Neural cell (in vitro differentiated cells): ENCODE results near the gene MAGEA6. TPM values are rescaled to one million over a fixed set of nuclear protein-coding genes. Genes with fewer than 3 reads are reported as not detected.
"Not testable (repeated sequence)": the region's sequence is repeated elsewhere in the genome, so short reads cannot be mapped to it uniquely, and the experiment has no call there.

ENCODE experiments used
- H2AFZ ChIP-seq: fragments of 200-600, 300-800 bp; sonication (generic), shearing (Covaris generic); 2 replicates; pipeline ENCODE4 v1.6.0; 2014; ENCODE audit warnings: low read depth, mild to moderate bottlenecking, antibody characterized with exemption, low read length, moderate library complexity
- H3F3A ChIP-seq: fragments of 200-600 bp; shearing (Covaris generic); 2 replicates; pipeline ENCODE4 v1.6.1; 2016; ENCODE audit warnings: mild to moderate bottlenecking, moderate library complexity, mixed read lengths, antibody characterized with exemption, low read length; ENCODE audit not compliant: insufficient read depth, poor library complexity, severe bottlenecking
- H3K27ac ChIP-seq: fragments of 200-600, 300-800 bp; sonication (generic), shearing (Covaris generic); 2 replicates; pipeline ENCODE4 v1.5.1; 2014; ENCODE audit warnings: mild to moderate bottlenecking, low read length, moderate library complexity
- H3K27me3 ChIP-seq: fragments of 300-800, 200-600 bp; sonication (generic), shearing (Covaris generic); 2 replicates; pipeline ENCODE4 v1.6.0; 2014; ENCODE audit warnings: mild to moderate bottlenecking, low read depth, low read length, moderate library complexity; ENCODE audit not compliant: insufficient read depth
- H3K36me3 ChIP-seq: fragments of 300-800, 200-600 bp; sonication (generic), shearing (Covaris generic); 2 replicates; pipeline ENCODE4 v1.5.1; 2014; ENCODE audit warnings: mild to moderate bottlenecking, antibody characterized with exemption, low read length, moderate library complexity; ENCODE audit not compliant: insufficient read depth
- H3K4me2 ChIP-seq: fragments of 300-800, 200-600 bp; sonication (generic), shearing (Covaris generic); 2 replicates; pipeline ENCODE4 v1.6.0; 2014; ENCODE audit warnings: mild to moderate bottlenecking, low read length
- H3K4me3 ChIP-seq: fragments of 300-800, 200-600 bp; sonication (generic), shearing (Covaris generic); 2 replicates; pipeline ENCODE4 v1.5.1; 2014; ENCODE audit warnings: mild to moderate bottlenecking, low read length, moderate library complexity
- H3K79me2 ChIP-seq: fragments of 200-600 bp; shearing (Covaris generic); replicated peaks from 2 replicates; pipeline ENCODE4 v1.6.0; 2014; ENCODE audit warnings: mild to moderate bottlenecking, low read length, moderate library complexity; ENCODE audit not compliant: insufficient read depth
- H3K9ac ChIP-seq: fragments of 300-800, 200-600 bp; sonication (generic), shearing (Covaris generic); 2 replicates; pipeline ENCODE4 v1.6.1; 2016; ENCODE audit warnings: mild to moderate bottlenecking, low read length, mixed read lengths
- H3K9me2 ChIP-seq: fragments of 200-600 bp; shearing (Covaris generic); 2 replicates; pipeline ENCODE4 v1.6.1; 2016; ENCODE audit warnings: mild to moderate bottlenecking, low read length, mixed read lengths; ENCODE audit not compliant: insufficient read depth
- H3K9me3 ChIP-seq: fragments of 200-600, 300-800 bp; sonication (generic), shearing (Covaris generic); 2 replicates; pipeline ENCODE4 v1.6.1; 2016; ENCODE audit warnings: mild to moderate bottlenecking, mixed run types, low read length, moderate library complexity, mixed read lengths
- H4K20me1 ChIP-seq: fragments of 200-600 bp; shearing (Covaris generic); 2 replicates; pipeline ENCODE4 v1.6.1; 2016; ENCODE audit warnings: mild to moderate bottlenecking, mixed run types; ENCODE audit not compliant: insufficient read depth
- EP300 ChIP-seq: fragments of 450-650 bp; conservative IDR thresholded peaks from 2 replicates; pipeline ENCODE4 v1.6.1; 2014; ENCODE audit warnings: antibody characterized with exemption, mild to moderate bottlenecking, moderate library complexity; ENCODE audit not compliant: poor library complexity, severe bottlenecking
- EZH2 ChIP-seq: fragments of 200-600, 300-800 bp; shearing (Covaris generic), sonication (generic); IDR thresholded peaks from 2 replicates; pipeline ENCODE4 v1.6.1; 2014; ENCODE audit warnings: antibody characterized with exemption, low read length, borderline replicate concordance, mild to moderate bottlenecking; ENCODE audit not compliant: insufficient read depth, poor library complexity, severe bottlenecking
- MXI1 ChIP-seq: fragments of 450-650 bp; conservative IDR thresholded peaks from 2 replicates; pipeline ENCODE4 v1.6.1; 2014; ENCODE audit warnings: antibody characterized with exemption, mild to moderate bottlenecking; ENCODE audit not compliant: poor library complexity, severe bottlenecking
- POLR2AphosphoS5 ChIP-seq: IDR thresholded peaks from 2 replicates; pipeline ENCODE4 v1.6.1; 2012
- RAD21 ChIP-seq: fragments of 450-650 bp; conservative IDR thresholded peaks from 2 replicates; pipeline ENCODE4 v1.6.1; 2014; ENCODE audit warnings: antibody characterized with exemption, mild to moderate bottlenecking, moderate library complexity
- SMC3 ChIP-seq: fragments of 450-650 bp; conservative IDR thresholded peaks from 2 replicates; pipeline ENCODE4 v1.6.1; 2014; ENCODE audit warnings: antibody characterized with exemption, mild to moderate bottlenecking, moderate library complexity; ENCODE audit not compliant: poor library complexity
- TAF1 ChIP-seq: IDR thresholded peaks from 2 replicates; pipeline ENCODE4 v1.6.1; 2012; ENCODE audit warnings: low read depth
- polyA plus RNA-seq: library from polyadenylated mRNA; depleted of rRNA; stranded (reverse); fragments of >200 nt; gene quantifications from 2 replicates; pipeline ENCODE4 v1.2.3, GENCODE V29; 2014
- TF ChIP-seq, protein P1 (sequence below): IDR thresholded peaks from 2 replicates; pipeline ENCODE4 v1.6.1; 2012; ENCODE audit warnings: borderline replicate concordance
- TF ChIP-seq, protein P2 (sequence below): fragments of 450-650 bp; IDR thresholded peaks from 2 replicates; pipeline ENCODE4 v1.5.1; 2014; ENCODE audit warnings: antibody characterized with exemption, mild to moderate bottlenecking, moderate library complexity; ENCODE audit not compliant: poor library complexity, severe bottlenecking

The MAGEA6 gene
- polyA plus RNA-seq, 1 donor from 2014 or later = not detected

DNA sequence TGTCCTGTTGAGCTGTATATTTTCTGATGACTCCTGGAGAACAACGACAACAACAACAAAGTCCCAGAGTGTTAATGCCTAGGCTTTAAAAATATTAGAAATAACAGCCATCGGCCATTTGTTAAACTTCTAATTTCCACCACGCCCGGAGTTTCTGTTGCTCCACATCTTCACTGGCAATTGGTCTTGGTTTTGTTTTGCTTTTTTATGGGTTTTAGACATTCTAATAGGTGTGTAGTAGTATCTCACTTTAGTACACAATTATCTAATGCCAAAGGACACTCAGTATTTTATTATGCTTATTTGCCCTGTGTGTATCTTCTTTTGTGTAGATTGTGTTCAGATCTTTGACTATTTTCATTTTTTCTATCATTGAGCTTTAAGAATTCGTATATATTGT is 30.9 kb downstream of the MAGEA6 start:
- Histone ChIP-seq H3F3A (no peaks in the 10 kb centered on the region), H2AFZ (no peak overlapping the region), H3K4me3 (no peak overlapping the region), H3K36me3 (no peaks in the 10 kb centered on the region), H3K4me2 (no peak overlapping the region), H4K20me1 (no peaks in the 10 kb centered on the region), H3K9me2 (no peaks in the 10 kb centered on the region), H3K9me3 (no peaks in the 10 kb centered on the region), H3K79me2 (no peaks in the 10 kb centered on the region), H3K27ac (no peak overlapping the region), H3K27me3 (no peaks in the 10 kb centered on the region), H3K9ac (no peak overlapping the region)
- TF ChIP-seq SMC3 = no peak
- TF ChIP-seq, protein P1, sequence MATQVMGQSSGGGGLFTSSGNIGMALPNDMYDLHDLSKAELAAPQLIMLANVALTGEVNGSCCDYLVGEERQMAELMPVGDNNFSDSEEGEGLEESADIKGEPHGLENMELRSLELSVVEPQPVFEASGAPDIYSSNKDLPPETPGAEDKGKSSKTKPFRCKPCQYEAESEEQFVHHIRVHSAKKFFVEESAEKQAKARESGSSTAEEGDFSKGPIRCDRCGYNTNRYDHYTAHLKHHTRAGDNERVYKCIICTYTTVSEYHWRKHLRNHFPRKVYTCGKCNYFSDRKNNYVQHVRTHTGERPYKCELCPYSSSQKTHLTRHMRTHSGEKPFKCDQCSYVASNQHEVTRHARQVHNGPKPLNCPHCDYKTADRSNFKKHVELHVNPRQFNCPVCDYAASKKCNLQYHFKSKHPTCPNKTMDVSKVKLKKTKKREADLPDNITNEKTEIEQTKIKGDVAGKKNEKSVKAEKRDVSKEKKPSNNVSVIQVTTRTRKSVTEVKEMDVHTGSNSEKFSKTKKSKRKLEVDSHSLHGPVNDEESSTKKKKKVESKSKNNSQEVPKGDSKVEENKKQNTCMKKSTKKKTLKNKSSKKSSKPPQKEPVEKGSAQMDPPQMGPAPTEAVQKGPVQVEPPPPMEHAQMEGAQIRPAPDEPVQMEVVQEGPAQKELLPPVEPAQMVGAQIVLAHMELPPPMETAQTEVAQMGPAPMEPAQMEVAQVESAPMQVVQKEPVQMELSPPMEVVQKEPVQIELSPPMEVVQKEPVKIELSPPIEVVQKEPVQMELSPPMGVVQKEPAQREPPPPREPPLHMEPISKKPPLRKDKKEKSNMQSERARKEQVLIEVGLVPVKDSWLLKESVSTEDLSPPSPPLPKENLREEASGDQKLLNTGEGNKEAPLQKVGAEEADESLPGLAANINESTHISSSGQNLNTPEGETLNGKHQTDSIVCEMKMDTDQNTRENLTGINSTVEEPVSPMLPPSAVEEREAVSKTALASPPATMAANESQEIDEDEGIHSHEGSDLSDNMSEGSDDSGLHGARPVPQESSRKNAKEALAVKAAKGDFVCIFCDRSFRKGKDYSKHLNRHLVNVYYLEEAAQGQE = no peak
- TF ChIP-seq EZH2 = no peak
- no peak for TF ChIP-seq POLR2AphosphoS5
- no peak for TF ChIP-seq TAF1
- TF ChIP-seq, protein P2, sequence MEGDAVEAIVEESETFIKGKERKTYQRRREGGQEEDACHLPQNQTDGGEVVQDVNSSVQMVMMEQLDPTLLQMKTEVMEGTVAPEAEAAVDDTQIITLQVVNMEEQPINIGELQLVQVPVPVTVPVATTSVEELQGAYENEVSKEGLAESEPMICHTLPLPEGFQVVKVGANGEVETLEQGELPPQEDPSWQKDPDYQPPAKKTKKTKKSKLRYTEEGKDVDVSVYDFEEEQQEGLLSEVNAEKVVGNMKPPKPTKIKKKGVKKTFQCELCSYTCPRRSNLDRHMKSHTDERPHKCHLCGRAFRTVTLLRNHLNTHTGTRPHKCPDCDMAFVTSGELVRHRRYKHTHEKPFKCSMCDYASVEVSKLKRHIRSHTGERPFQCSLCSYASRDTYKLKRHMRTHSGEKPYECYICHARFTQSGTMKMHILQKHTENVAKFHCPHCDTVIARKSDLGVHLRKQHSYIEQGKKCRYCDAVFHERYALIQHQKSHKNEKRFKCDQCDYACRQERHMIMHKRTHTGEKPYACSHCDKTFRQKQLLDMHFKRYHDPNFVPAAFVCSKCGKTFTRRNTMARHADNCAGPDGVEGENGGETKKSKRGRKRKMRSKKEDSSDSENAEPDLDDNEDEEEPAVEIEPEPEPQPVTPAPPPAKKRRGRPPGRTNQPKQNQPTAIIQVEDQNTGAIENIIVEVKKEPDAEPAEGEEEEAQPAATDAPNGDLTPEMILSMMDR = no peak
- no peak for TF ChIP-seq MXI1
- no peak for TF ChIP-seq EP300
- TF ChIP-seq RAD21 = no peak

DNA sequence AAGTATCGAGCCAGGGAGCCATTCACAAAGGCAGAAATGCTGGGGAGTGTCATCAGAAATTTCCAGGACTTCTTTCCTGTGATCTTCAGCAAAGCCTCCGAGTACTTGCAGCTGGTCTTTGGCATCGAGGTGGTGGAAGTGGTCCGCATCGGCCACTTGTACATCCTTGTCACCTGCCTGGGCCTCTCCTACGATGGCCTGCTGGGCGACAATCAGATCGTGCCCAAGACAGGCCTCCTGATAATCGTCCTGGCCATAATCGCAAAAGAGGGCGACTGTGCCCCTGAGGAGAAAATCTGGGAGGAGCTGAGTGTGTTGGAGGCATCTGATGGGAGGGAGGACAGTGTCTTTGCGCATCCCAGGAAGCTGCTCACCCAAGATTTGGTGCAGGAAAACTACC is 33.0 kb downstream of the MAGEA6 start:
- H2AFZ ChIP-seq, H3K9ac ChIP-seq, H3K27ac ChIP-seq, H3K4me3 ChIP-seq, H3K27me3 ChIP-seq, H3K36me3 ChIP-seq, H4K20me1 ChIP-seq, H3K9me2 ChIP-seq, H3F3A ChIP-seq, H3K79me2 ChIP-seq, H3K4me2 ChIP-seq, H3K9me3 ChIP-seq: not testable (repeated sequence)

DNA sequence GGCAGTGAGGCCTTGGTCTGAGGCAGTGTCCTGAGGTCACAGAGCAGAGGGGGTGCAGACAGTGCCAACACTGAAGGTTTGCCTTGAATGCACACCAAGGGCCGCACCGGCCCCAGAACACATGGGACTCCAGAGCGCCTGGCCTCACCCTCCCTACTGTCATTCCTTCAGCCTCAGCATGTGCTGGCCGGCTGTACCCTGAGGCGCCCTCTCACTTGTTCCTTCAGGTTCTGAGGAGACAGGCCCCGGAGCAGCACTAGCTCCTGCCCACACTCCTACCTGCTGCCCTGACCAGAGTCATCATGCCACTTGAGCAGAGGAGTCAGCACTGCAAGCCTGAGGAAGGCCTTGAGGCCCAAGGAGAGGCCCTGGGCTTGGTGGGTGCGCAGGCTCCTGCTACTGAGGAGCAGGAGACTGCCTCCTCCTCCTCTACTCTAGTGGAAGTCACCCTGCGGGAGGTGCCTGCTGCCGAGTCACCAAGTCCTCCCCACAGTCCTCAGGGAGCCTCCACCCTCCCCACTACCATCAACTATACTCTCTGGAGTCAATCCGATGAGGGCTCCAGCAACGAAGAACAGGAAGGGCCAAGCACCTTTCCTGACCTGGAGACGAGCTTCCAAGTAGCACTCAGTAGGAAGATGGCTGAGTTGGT is 33.5 kb downstream of the MAGEA6 start:
- Histone ChIP-seq H3K9me2 (no peaks in the 10 kb centered on the region), H3K36me3 (no peaks in the 10 kb centered on the region), H3F3A (no peaks in the 10 kb centered on the region), H4K20me1 (no peaks in the 10 kb centered on the region), H3K4me2 (no peak overlapping the region), H2AFZ (no peak overlapping the region), H3K9me3 (no peaks in the 10 kb centered on the region), H3K4me3 (no peak overlapping the region), H3K27ac (no peak overlapping the region), H3K27me3 (no peaks in the 10 kb centered on the region), H3K79me2 (no peaks in the 10 kb centered on the region), H3K9ac (no peak overlapping the region)
- TF ChIP-seq EZH2 = no peak
- TF ChIP-seq POLR2AphosphoS5 = no peak
- no peak for TF ChIP-seq SMC3
- TF ChIP-seq MXI1 = no peak
- TF ChIP-seq, protein P1 = no peak
- no peak for TF ChIP-seq RAD21
- TF ChIP-seq, protein P2 = no peak
- TF ChIP-seq TAF1 = no peak
